Activated CD8-positive, alpha-beta T cell treated with anti-CD3 and anti-CD28 coated beads, Interleukin-2, amount 10 ng/mL, durations not matched to agents 7 days and 5 days (primary cell): ENCODE results near the gene ADAM19. TPM values are rescaled to one million over a fixed set of nuclear protein-coding genes. Genes with fewer than 3 reads are reported as not detected.

Experiments used
- ATAC-seq: fragments of 150-1000 bp; cut with Tn5 transposase; one replicate; pipeline ENCODE4 v1.10.0; 2021; ENCODE audit warnings: moderate library complexity
- CTCF ChIA-PET: fragments of 350-600 bp; sonication (Branson Sonifier 250); formaldehyde crosslinking; loops from one replicate; lab custom pipeline; 2021; ENCODE audit warnings: antibody characterized with exemption; lab: Charles Lee
- POLR2A ChIA-PET: fragments of 350-600 bp; sonication (Branson Sonifier 250); formaldehyde crosslinking; loops from one replicate; lab custom pipeline; 2021; ENCODE audit warnings: antibody characterized with exemption; lab: Charles Lee
- DNase-seq: peaks from one replicate; pipeline ENCODE4 v3.0.0-alpha.2; 2020
- H3K27ac Mint-ChIP-seq: one replicate; pipeline ENCODE4 v1.8.0; 2021; ENCODE audit warnings: mild to moderate bottlenecking, mixed read lengths
- H3K27me3 Mint-ChIP-seq: one replicate; pipeline ENCODE4 v1.8.0; 2021; ENCODE audit warnings: low read depth, mixed read lengths
- H3K36me3 Mint-ChIP-seq: one replicate; pipeline ENCODE4 v1.8.0; 2021; ENCODE audit warnings: low read depth, mixed read lengths
- H3K4me1 Mint-ChIP-seq: one replicate; pipeline ENCODE4 v1.8.0; 2021; ENCODE audit warnings: low read depth, mixed read lengths
- H3K4me3 Mint-ChIP-seq: one replicate; pipeline ENCODE4 v1.8.0; 2021; ENCODE audit warnings: mild to moderate bottlenecking, mixed read lengths
- H3K9me3 Mint-ChIP-seq: one replicate; pipeline ENCODE4 v1.8.0; 2022; ENCODE audit warnings: mixed read lengths; ENCODE audit not compliant: insufficient read depth
- total RNA-seq, 2 experiments: library from RNA; stranded (reverse); gene quantifications; one replicate each; pipeline ENCODE4 v1.2.3, GENCODE V29; 2021

Gene ADAM19
- total RNA-seq, 2 experiments from 2014 or later = 77.7 to 80.6 TPM

DNA sequence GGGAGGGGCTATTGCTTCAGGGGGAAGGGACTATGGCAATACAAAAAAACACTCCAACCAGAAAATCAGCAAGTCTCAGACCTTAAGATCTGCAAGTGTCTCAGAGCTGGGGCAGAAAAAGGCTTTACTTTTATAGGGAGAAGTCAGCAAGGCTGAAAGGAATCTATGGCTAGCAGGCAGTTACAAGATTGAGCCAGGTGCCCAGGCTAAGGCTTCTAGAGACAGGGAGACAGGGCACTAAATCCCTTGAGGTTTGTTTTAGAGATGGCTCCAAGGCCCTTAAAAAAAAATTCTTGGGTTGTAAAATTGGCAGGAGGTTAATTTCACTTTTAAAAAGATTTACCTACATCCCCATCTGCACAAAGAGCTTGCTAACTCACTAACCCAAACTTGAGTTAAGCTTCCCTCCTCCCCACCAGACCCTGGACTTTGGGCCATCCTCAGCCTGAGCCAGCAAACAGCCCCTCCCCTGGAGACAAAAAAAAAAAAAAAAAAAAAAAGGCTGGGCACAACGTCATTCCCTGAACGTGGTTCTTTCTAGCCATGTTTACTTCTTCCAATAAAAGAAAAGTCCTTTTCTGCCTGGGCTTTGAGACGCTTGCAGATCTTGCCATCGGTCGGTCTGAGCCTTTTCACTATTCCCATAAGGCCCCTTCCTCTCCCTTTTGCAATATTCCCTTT, 97.6 kb downstream of the ADAM19 start:
- peaks cover 53% of the 10 kb centered on the region for H3K4me1 Mint-ChIP-seq

DNA sequence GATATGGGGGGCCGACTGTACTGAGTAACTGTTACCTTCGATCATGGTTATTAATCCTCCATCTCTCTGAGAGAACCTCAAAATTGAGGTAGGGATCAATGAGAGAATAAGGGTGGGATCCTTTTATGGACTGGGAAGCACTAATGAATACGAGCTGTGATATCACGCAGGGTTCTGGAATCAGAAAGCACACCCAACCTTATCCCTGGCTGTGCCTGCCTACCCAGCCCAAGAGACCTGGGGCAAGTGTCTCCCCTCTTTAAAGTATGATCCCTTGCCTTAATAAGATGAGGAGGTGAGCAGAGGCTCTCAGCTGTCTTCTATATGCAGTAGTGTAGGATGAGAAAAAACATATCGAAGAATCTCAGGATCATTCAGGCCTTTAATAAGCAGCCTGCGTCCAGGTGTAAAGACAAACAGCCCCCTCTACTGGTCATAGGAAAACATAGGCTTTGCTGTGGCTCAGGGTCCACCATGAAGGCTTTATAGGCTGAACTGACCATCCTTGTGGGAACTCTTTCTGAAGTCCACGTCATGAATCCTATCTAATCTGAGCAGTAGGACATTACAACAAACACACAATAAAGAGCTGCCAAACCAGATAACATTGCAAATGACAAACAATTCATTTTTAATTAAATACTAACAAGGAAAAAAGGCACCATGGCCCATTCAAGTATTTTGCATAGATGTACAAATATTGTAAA, 98.7 kb downstream of the ADAM19 start:
- Mint-ChIP-seq H3K4me3 (no peak overlapping the region), H3K4me1 (peaks cover 48% of the 10 kb centered on the region), H3K9me3 (no peaks in the 10 kb centered on the region), H3K27me3 (no peaks in the 10 kb centered on the region), H3K36me3 (peaks cover 59% of the 10 kb centered on the region), H3K27ac (peak overlapping the region; percentile 22)
- ATAC-seq = peak; percentile 53
- POLR2A ChIA-PET = no interaction called here
- CTCF ChIA-PET = interaction anchor here (0.8 to 4.2 kb wide), 15 partner anchors 9 to 266 kb away, joined by 3 to 23 read pairs (median 3); partner anchors contain the start of genes LSM11 and THG1L
- DNase-seq = peak; percentile 42

More for the DNA sequence above, 97.6 kb downstream of the ADAM19 start:
- ChIA-PET POLR2A (no interaction called here), CTCF (interaction anchor here (0.9 to 4.2 kb wide), 10 partner anchors 9 to 266 kb away, joined by 3 to 23 read pairs (median 4); partner anchors contain the start of genes LSM11 and THG1L)
- peaks cover 68% of the 10 kb centered on the region for H3K36me3 Mint-ChIP-seq
- H3K9me3 Mint-ChIP-seq = no peaks in the 10 kb centered on the region
- H3K27ac Mint-ChIP-seq = peak overlapping the region; percentile 76
- no peak for DNase-seq
- no peaks in the 10 kb centered on the region for H3K27me3 Mint-ChIP-seq
- ATAC-seq = no peak
- H3K4me3 Mint-ChIP-seq = no peak overlapping the region

DNA sequence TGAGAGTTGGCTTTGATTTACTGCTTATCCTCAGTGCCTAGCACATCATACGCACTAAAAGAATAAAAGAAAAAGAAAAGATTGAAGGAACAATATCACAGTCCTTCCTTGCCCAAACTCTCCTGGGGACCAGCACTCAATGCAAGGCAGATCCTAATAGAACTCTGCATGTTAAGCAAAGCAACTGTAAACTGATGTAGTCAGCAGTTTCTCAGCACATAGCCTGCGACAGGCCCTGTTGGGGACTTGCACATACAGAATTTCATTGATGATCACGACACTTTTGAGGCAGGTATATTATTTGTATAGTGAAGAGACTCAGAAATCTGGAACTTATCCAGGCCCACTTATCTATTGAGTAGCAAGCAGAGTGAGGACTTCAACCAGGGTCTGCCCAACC, 100.1 kb downstream of the ADAM19 start:
- no peak for DNase-seq
- no peak for ATAC-seq
- Mint-ChIP-seq H3K4me1 (peaks cover 36% of the 10 kb centered on the region), H3K36me3 (peaks cover 50% of the 10 kb centered on the region), H3K9me3 (no peaks in the 10 kb centered on the region), H3K4me3 (no peak overlapping the region), H3K27me3 (no peaks in the 10 kb centered on the region), H3K27ac (peak overlapping the region; percentile 16)
- POLR2A ChIA-PET = no interaction called here
- CTCF ChIA-PET = interaction anchor here (1.0 to 1.8 kb wide), 4 partner anchors 9 to 127 kb away, joined by 3 to 6 read pairs (median 4); no protein-coding TSS in a partner anchor

DNA sequence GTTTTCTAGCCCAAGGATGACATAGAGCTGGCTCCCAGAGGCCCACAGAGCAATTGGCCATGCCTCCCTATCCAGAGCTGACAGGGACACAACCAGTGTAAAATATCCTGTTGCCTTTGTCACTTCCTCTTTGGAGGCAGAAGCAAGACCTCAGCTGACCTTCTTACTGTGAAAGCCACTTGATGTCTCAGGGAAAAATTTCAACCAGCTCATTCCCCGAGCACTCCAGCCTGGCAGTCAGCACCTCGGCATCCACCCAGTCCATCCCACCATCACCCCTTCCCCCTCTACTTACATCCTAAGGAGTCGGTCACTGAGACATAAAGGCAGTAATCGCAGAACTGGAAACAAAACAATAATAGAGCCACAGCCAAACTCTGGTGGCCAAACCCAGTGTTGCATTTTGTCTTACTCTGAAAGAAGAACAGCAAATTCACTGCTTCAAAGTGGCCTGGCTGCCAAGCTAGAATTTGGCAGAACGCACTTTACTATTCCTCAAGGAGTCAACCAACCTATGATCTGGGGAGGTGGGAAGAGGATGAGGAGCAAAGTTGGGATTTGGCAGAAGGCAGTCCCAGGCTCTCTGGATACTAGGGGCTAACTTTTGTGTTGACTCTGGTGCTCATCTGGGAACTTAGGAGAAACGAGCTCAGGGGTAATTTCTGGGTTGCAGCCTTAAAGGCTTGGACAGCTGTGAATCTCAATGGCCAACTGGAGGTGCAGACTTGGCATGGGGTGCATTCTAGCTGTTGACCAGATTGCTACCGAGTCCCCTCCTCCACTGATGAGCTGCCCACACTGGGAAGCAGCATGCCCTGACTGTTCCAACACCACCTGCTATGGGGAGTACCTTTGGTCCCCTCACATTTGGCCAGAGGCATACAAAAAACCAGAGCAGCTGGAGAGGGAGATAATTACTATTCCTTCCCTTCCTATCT, 101.9 kb downstream of the ADAM19 start:
- Mint-ChIP-seq H3K36me3 (peaks cover 35% of the 10 kb centered on the region), H3K4me1 (peaks cover 18% of the 10 kb centered on the region), H3K4me3 (no peak overlapping the region), H3K9me3 (no peaks in the 10 kb centered on the region), H3K27me3 (no peaks in the 10 kb centered on the region), H3K27ac (no peak overlapping the region)
- no peak for ATAC-seq
- ChIA-PET POLR2A (interaction anchor here (0.6 kb wide), 1 partner anchor 181 kb away, joined by 3 read pairs; no protein-coding TSS in a partner anchor), CTCF (interaction anchor here (0.9 to 7.3 kb wide), 5 partner anchors 11 to 270 kb away, joined by 3 to 34 read pairs (median 18); partner anchors contain the start of gene LSM11)
- DNase-seq = no peak

DNA sequence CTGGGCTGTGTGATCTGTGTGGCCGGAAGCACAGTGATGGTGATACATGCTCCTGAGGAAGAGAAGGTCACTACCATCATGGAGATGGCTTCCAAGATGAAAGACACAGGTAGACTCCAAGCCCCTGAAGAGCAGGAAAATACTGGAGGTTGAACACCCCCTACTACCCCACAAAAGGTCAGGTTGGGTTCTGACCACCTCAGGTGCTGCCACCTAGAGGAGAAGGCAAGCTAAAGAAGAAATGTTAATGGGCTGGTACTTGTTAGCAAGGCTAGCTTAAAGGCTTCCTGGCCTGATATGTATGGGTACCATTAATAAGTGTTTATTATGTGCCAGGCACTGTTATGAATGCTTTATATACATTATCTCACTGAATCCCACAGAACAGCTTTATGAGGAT, 103.9 kb downstream of the ADAM19 start:
- ChIA-PET POLR2A (no interaction called here), CTCF (interaction anchor here (0.7 to 7.3 kb wide), 24 partner anchors 9 to 272 kb away, joined by 3 to 34 read pairs (median 4); partner anchors contain the start of genes LSM11 and NIPAL4)
- Mint-ChIP-seq H3K9me3 (no peaks in the 10 kb centered on the region), H3K36me3 (peaks cover 18% of the 10 kb centered on the region), H3K4me1 (no peaks in the 10 kb centered on the region), H3K27me3 (no peaks in the 10 kb centered on the region), H3K27ac (no peak overlapping the region), H3K4me3 (no peak overlapping the region)
- ATAC-seq (no peak), DNase-seq (peak; percentile 32)

DNA sequence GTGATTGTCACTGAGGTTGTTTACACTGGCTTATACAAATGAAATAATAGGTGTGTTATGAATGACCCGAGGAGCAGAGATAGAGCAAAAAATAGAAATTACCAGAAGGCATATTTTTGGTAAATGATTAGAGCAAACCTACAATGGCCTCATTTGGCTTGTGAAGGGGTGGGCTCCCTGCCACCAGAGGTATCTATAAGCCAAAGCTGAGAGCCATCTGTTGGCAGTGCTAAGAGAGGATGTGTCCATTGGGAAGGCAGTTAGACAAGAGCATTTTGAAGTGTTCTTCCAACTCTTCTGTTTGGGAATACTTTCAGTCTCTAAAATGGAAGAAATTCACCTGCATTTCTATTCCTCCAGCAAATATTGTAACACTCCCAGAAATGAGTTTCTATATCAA, 104.9 kb downstream of the ADAM19 start:
- DNase-seq (no peak), ATAC-seq (no peak)
- Mint-ChIP-seq H3K9me3 (no peaks in the 10 kb centered on the region), H3K36me3 (peaks cover 16% of the 10 kb centered on the region), H3K27me3 (no peaks in the 10 kb centered on the region), H3K27ac (no peak overlapping the region), H3K4me3 (no peak overlapping the region), H3K4me1 (no peaks in the 10 kb centered on the region)
- ChIA-PET POLR2A (no interaction called here), CTCF (interaction anchor here (0.6 to 7.3 kb wide), 12 partner anchors 10 to 273 kb away, joined by 3 to 34 read pairs (median 8); partner anchors contain the start of gene LSM11)

DNA sequence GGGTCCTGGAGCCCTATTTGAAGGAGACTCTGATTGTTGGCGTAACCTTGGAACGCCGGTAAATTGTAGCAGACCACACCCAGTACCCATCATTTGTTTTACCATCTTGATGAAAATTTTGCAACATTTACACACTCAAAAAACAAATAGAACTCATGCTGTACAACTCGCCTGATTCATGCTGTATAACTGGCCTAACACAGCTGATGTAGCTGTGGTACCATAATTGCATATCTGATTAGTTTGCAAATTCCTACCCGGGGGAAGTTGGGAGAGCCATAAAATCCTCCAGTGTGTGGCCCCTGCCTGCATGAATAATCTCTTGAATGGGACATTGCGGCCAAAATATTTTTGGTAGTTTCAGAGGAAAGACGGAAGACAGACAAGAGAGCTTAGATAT, 105.9 kb downstream of the ADAM19 start:
- ChIA-PET POLR2A (no interaction called here), CTCF (interaction anchor here (0.6 to 7.3 kb wide), 11 partner anchors 8 to 274 kb away, joined by 3 to 34 read pairs (median 5); partner anchors contain the start of gene LSM11)
- no peak for DNase-seq
- H3K4me3 Mint-ChIP-seq = no peak overlapping the region
- H3K27ac Mint-ChIP-seq = no peak overlapping the region
- peaks cover 3% of the 10 kb centered on the region for H3K4me1 Mint-ChIP-seq
- no peaks in the 10 kb centered on the region for H3K9me3 Mint-ChIP-seq
- no peak for ATAC-seq
- peaks cover 8% of the 10 kb centered on the region for H3K36me3 Mint-ChIP-seq
- H3K27me3 Mint-ChIP-seq = no peaks in the 10 kb centered on the region

DNA sequence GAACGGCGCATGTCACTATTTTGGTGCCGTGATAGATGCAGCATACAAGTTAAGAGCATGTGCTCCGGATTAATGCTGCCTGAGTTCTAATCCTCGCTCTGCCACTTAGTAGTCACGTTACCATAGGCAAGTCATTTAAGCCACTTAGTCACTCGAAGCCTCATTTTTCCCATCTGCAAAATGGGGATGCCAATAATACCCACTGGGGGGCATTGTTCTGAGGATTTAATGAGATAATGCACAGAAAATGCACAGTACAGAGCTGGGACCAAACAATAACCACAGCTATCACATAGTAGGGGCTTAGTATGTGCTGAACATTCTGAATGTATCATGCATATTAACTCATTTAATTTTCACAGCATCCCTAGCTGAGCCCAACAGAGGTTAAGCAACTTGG, 106.5 kb downstream of the ADAM19 start:
- peaks cover 8% of the 10 kb centered on the region for H3K36me3 Mint-ChIP-seq
- H3K27ac Mint-ChIP-seq = no peak overlapping the region
- ATAC-seq (no peak), DNase-seq (no peak)
- no peak overlapping the region for H3K4me3 Mint-ChIP-seq
- H3K27me3 Mint-ChIP-seq = peaks cover 2% of the 10 kb centered on the region
- POLR2A ChIA-PET = no interaction called here
- CTCF ChIA-PET = interaction anchor here (0.6 to 7.3 kb wide), 8 partner anchors 9 to 274 kb away, joined by 3 to 34 read pairs (median 10); partner anchors contain the start of gene LSM11
- no peaks in the 10 kb centered on the region for H3K9me3 Mint-ChIP-seq
- peaks cover 9% of the 10 kb centered on the region for H3K4me1 Mint-ChIP-seq

DNA sequence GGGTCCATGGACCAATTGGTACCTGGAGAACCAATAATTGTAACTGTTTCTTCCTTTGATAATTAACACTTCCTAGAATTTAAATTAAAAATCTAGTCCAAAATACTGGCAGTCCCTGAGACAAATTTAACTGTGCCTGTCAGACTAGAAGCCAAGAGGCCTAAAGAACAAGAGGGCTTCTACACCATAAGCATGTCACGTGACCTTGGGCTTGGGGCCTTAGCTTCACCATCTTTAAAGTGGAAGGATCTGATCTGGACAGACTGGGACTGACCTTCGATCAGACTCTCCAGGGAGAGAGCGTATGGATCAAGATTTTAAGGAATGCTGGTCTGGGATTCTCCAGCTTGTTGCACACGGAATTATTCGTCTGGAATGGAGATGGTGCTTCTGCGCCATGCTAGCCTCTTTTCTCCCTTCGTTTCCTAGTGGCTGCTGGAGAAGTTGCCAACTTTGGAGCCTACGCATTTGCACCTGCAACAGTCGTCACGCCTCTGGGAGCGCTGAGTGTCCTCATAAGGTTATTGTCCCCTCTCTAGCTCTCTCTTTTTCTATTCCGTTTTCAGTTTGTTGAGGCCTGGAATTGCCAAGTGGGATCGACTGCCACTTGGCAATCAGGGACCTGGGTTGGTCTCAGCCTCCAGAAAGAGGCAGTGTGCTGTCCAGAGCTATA, 107.1 kb downstream of the ADAM19 start:
- no peak overlapping the region for H3K27ac Mint-ChIP-seq
- ChIA-PET CTCF (interaction anchor here (1.8 to 7.3 kb wide), 2 partner anchors 17 to 249 kb away, joined by 4 to 34 read pairs; no protein-coding TSS in a partner anchor), POLR2A (no interaction called here)
- no peak for DNase-seq
- H3K9me3 Mint-ChIP-seq = no peaks in the 10 kb centered on the region
- no peak overlapping the region for H3K4me3 Mint-ChIP-seq
- peaks cover 2% of the 10 kb centered on the region for H3K27me3 Mint-ChIP-seq
- peaks cover 8% of the 10 kb centered on the region for H3K36me3 Mint-ChIP-seq
- peaks cover 12% of the 10 kb centered on the region for H3K4me1 Mint-ChIP-seq
- no peak for ATAC-seq

DNA sequence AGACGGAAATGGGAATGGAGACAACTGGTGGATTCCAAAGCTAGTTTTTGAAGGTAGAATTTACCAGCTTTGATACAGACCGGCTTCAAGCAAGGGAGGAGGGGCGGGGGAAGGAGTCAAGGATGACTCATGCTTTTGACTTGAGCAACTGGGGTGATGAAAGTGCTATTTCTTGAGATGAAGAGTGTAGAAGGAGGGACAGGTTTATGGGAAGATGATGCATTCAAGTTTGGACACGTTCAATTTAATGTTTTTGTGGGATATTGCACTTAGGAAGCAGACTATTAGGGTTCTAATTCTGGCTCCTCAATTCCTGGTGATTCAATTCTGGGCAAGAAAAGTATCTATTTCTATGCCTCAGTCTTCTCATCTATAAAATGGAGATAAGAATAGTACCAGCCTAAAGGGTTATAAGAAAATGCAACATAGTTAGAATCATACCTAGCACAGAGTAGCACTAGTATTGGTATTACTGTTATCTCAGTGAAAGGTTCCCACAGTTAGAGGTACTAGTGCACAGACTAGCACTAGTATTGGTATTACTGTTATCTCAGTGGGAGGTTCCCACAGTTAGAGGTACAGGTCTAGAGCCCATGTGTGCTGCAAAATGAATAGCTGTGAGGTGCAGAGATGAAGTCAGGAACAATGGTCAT, 110.9 kb downstream of the ADAM19 start:
- H3K9me3 Mint-ChIP-seq = no peaks in the 10 kb centered on the region
- no peak overlapping the region for H3K4me3 Mint-ChIP-seq
- H3K27ac Mint-ChIP-seq = no peak overlapping the region
- DNase-seq = peak; percentile 54
- ChIA-PET POLR2A (interaction anchor here (0.5 kb wide), 1 partner anchor 20 kb away, joined by 3 read pairs; no protein-coding TSS in a partner anchor), CTCF (interaction anchor here (1.0 to 1.5 kb wide), 2 partner anchors 32 to 278 kb away, joined by 3 to 4 read pairs; partner anchors contain the start of gene LSM11)
- no peaks in the 10 kb centered on the region for H3K36me3 Mint-ChIP-seq
- ATAC-seq = peak; percentile 54
- H3K4me1 Mint-ChIP-seq = peaks cover 17% of the 10 kb centered on the region
- H3K27me3 Mint-ChIP-seq = peaks cover 23% of the 10 kb centered on the region
